Left cardiac atrium (tissue), 4 donors: ENCODE results near the gene SCUBE1. TPM values are rescaled to one million over a fixed set of nuclear protein-coding genes. Genes with fewer than 3 reads are reported as not detected.

Experiments
- ATAC-seq, 2 donors: fragments of 200-7000 bp; cut with Tn5 transposase; one replicate each; pipeline ENCODE4 v1.9.1; 2020; ENCODE audit warnings: mild to moderate bottlenecking in 2 of 2, moderate library complexity in 2 of 2
- DNase-seq: peaks from one replicate; pipeline ENCODE4 v3.0.0-alpha.2; 2020
- intact Hi-C, 2 donors: fragments of 100-400 bp; cut with DNase I; formaldehyde crosslinking; loops; one replicate each; pipeline versions ENCODE4 v1.14.1 to v1.15.1; 2022 to 2023
- total RNA-seq, 2 donors: library from RNA; stranded (reverse); fragmentation: NEBNext Ultra II Directional; extraction: Animal tissue kit (Norgen Biotek cat#: 25700); gene quantifications; one replicate each; pipeline ENCODE4 v1.2.1, GENCODE V29; 2021
- donor health status: DM: no; HTN: yes; CAD: no.
- donor health status: DM: no; HTN: yes; CAD: no; lungs with severe emphysema.
- donor health status: DM: yes; HTN: yes; CAD: no.
- donor health status: Dilated cardiomyopathy.

Gene SCUBE1
- total RNA-seq, 2 donors from 2014 or later: 0.97 to 3.3 TPM

DNA sequence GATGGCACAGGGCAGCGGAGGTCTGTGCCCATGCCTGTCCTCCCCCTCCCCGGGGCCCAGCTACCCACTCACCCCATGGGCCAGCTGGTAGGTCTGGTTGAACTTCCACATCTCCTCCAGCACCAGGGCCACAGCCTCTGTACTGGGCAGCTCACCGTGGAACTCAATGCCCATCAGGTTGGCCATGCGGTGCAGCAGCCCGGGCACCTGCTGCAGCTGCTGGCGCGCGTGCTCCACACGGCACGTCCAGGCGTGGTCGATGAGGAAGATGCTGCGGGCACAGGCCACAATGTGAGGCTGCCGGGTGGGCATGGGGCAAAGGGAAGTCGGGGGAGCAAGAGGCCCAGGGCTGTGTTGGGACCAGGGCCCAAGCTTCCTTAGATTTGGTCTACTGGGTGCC is 162.5 kb downstream of the SCUBE1 start:
- DNase-seq: no peak
- no peak for ATAC-seq
- intact Hi-C loops: no loop called here

DNA sequence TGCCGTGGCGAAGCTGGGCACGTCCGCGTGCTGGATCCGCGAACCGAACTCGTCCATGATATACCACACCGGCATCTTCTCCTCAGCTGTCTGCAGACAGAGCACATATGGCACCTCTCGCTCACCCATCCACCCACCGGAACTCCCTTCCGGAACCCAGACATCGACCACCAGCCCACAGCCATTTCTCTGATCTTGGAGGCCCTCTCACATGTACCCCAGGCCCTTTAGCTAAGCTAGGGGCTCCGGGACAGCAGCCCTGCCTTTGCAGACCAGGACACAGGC is 163.3 kb downstream of the SCUBE1 start:
- intact Hi-C loops: loop anchor here in 1 of 2 donors (10.0 kb wide), 1 partner anchor 65 kb away; the partner anchor contains the start of gene BIK
- DNase-seq (no peak), ATAC-seq (no peak)

- ATAC-seq (no peak), DNase-seq (no peak)
- intact Hi-C loops: loop anchor here in 1 of 2 donors (10.0 kb wide), 1 partner anchor 65 kb away; the partner anchor contains the start of gene BIK
These were observed 163.8 kb downstream of the SCUBE1 start for GRCh38 chr22:43179146-43179910.

DNA sequence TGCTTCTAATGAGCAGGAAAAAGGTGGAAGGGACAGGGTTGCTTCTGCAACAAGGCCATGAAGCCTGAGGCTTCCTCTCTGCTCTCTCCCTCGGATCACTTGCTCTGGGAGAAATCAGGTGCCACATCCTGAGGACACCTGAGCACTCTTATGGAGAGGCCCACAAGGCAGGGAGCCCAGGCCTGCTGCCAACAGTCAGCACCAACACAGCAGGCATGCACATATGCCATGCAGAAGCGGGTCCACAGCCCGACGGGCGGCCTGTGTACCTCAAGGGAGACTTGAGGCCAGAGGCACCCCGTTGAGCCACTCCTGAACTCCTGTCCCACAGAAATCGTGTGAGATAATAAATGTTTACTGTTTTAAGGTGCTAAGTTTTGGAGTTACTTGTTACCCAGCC is 165.7 kb downstream of the SCUBE1 start:
- intact Hi-C loops: loop anchor here in 1 of 2 donors (10.0 kb wide), 1 partner anchor 63 kb away; the partner anchor contains the start of gene BIK
- ATAC-seq (no peak), DNase-seq (peak; percentile 13)

GRCh38 chr22:43176090-43176489 is 167.1 kb downstream of the SCUBE1 start:
- ATAC-seq (no peak), DNase-seq (no peak)
- intact Hi-C loops: loop anchor here in 1 of 2 donors (10.0 kb wide), 1 partner anchor 61 kb away; the partner anchor contains the start of gene BIK

DNA sequence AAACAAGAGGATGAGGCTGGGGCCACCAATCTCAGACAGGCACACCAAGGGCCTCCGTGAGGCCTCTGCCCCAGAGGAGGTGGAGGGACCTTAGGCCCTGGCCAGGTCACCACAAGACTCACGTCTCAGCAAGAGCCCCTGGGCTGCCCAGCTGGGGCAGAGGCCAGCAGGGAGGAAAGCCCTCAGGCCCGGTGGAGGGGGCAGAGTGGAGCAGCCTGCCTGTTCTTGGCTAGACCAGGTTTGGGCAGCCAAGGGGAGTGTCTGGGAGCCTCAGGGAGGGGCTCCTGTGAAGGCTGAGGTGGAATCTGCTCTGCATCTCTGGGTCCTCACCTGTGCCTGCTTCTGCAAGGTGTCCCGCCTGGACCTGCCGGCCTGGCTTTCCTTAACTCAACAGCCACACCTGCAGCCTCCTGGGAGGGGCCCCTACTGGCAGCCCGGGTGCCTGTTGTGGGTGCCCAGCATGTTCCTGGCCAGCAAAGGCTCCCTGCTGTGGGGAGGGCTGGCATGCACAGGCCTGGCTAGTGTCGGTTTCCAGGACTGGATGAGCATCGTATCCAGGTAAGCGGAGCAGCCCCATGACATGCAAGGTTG is 168.1 kb downstream of the SCUBE1 start:
- no peak for ATAC-seq
- no peak for DNase-seq
- intact Hi-C loops: loop anchor here in 1 of 2 donors (10.0 kb wide), 1 partner anchor 60 kb away; the partner anchor contains the start of gene BIK

- DNase-seq (no peak), ATAC-seq (no peak)
- intact Hi-C loops: loop anchor here in 1 of 2 donors (10.0 kb wide), 1 partner anchor 59 kb away; the partner anchor contains the start of gene BIK
These were observed 169.0 kb downstream of the SCUBE1 start for GRCh38 chr22:43173976-43174720.

DNA sequence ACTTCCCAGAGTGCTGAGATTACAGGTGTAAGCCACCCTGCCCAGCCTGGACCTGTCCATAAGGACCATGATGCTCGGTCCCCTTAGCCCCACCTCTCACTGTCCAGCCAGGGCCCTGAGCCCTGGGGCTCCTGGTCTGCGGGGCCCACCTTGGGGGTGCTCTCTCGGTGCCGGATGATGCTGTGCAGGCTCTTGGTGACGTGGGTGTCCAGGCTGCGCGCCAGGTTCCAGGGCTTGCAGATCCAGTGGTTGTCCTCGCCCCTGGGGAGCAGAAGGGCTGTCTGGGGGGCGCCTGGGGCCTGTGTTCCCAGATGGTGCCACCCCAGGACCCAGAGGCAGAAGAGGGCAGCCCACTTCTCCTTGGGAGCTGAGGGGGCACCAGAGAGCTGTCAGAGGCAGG is 169.6 kb downstream of the SCUBE1 start:
- intact Hi-C loops: loop anchor here in 1 of 2 donors (10.0 kb wide), 1 partner anchor 59 kb away; the partner anchor contains the start of gene BIK
- DNase-seq: no peak
- ATAC-seq: no peak

DNA sequence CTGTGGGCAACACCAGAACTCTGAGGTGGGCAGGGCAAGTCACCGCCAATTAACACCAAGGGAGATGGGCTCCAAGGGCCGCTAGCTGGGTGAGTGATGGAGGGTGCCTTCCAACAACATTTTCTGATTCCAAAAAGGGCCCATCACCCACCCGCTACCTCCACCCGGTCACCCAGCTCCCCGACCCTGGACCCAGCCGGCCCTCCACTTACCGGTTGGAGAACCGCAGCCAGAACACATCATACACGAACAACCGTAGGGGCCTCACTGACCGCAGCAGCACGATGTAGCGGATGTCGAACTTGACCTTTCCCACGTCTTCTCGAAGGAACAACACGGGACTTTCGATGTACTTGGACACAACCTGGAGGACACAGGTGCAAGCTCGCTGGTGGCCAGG is 171.0 kb downstream of the SCUBE1 start:
- ATAC-seq: no peak
- DNase-seq: no peak
- intact Hi-C loops: loop anchor here in 1 of 2 donors (10.0 kb wide), 1 partner anchor 57 kb away; the partner anchor contains the start of gene BIK

- intact Hi-C loops: loop anchor here in 1 of 2 donors (10.0 kb wide), 1 partner anchor 57 kb away; the partner anchor contains the start of gene BIK
- no peak for ATAC-seq
- DNase-seq: no peak
These were observed 171.6 kb downstream of the SCUBE1 start for GRCh38 chr22:43171607-43172006.

GRCh38 chr22:43171019-43171491 is 172.1 kb downstream of the SCUBE1 start:
- DNase-seq (no peak), ATAC-seq (no peak)
- intact Hi-C loops: loop anchor here in 1 of 2 donors (10.0 kb wide), 1 partner anchor 56 kb away; the partner anchor contains the start of gene BIK

DNA sequence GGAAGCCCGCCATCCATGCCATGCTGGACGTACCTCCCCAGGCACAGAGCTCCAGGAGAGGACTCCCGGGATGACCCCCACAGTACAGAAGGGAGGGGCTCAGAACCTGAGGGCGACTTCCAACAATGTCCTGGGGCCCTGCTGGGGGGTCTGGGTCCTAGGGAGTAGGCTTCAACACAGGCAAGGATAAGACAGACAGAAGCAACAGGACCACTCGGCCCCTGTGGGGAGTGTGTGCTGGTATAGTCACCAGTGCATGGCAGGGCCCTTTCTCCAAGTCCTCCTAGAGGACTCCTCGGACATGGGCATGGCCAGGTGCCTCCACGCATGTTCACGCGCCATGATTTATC is 173.1 kb downstream of the SCUBE1 start:
- DNase-seq (no peak), ATAC-seq (no peak)
- intact Hi-C loops: loop anchor here in 1 of 2 donors (10.0 kb wide), 1 partner anchor 55 kb away; the partner anchor contains the start of gene BIK

DNA sequence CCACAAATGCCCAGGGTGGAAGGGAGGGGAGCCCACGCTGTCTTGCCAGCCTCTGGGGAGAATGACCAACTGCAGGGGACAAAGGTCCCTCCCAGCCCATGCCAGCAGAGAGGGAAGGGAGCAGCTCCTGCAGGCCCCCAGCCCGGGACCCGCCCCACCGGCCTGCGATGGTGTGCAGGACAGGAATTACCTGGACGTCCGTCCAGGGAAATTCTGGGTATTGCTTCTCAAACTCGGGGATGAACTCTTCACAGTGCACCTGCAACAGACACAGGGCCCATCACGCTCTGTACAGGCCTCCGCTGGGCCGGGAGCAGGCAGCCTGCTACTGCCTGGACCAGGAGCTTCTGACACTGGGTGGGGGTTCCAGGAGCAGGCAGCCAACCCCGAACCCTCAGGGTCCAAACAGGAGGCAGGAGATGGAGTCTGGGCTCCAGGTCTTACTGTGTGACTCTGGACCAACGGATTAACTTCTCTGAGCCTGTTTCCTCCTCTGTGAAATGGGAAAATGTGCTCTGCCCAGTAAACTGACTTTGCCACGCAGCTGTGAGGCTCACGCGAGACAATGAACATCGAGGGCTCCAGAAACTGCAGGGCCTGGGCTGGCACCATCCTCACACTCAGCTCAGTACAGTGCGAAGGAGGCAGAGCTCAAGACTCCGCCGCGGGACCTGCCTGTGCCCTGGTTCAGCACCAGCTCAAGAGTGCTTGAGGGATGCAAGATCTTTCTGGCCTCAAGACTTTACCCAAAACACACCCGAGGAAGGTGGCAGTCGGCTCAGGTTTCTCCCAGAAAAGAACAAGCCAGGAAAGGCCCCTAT is 173.7 kb downstream of the SCUBE1 start:
- intact Hi-C loops: loop anchor here in 1 of 2 donors (10.0 kb wide), 1 partner anchor 55 kb away; the partner anchor contains the start of gene BIK
- DNase-seq (no peak), ATAC-seq (no peak)

- intact Hi-C loops: no loop called here
- DNase-seq: no peak
- peak; percentile 6 to 21 for ATAC-seq
These were observed 174.5 kb downstream of the SCUBE1 start for GRCh38 chr22:43168471-43169309.

- intact Hi-C loops: no loop called here
- no peak for DNase-seq
- ATAC-seq: no peak
These were observed 176.1 kb downstream of the SCUBE1 start for GRCh38 chr22:43167001-43167589.

GRCh38 chr22:43166132-43166930 is 176.8 kb downstream of the SCUBE1 start:
- ATAC-seq: no peak
- DNase-seq: no peak
- intact Hi-C loops: no loop called here
